Mesothelial cell of epicardium (in vitro differentiated cells): Measurements from ENCODE around the gene NSDHL. TPM values are rescaled to one million over a fixed set of nuclear protein-coding genes. Genes with fewer than 3 reads are reported as not detected.
"Not testable (repeated sequence)": the region's sequence is repeated elsewhere in the genome, so short reads cannot be mapped to it uniquely, and the experiment has no call there.

Experiments used
- DNase-seq, 2 experiments: peaks; one replicate each; pipeline ENCODE4 v3.0.0; 2021; ENCODE audit warnings: low spot score in 2 of 2; ENCODE audit not compliant: unreplicated experiment in 2 of 2
- H3K27ac Mint-ChIP-seq: 2 replicates; pipeline ENCODE4 v1.8.0; 2021; ENCODE audit warnings: mixed read lengths
- H3K27me3 Mint-ChIP-seq: 2 replicates; pipeline ENCODE4 v1.8.0; 2021; ENCODE audit warnings: low read depth, mixed read lengths
- H3K36me3 Mint-ChIP-seq: 2 replicates; pipeline ENCODE4 v1.8.0; 2021; ENCODE audit warnings: mixed read lengths
- H3K4me1 Mint-ChIP-seq: 2 replicates; pipeline ENCODE4 v1.8.0; 2021; ENCODE audit warnings: mixed read lengths
- H3K4me3 Mint-ChIP-seq: 2 replicates; pipeline ENCODE4 v1.8.0; 2021; ENCODE audit warnings: mild to moderate bottlenecking, moderate library complexity, mixed read lengths
- H3K9me3 Mint-ChIP-seq: 2 replicates; pipeline ENCODE4 v1.8.0; 2021; ENCODE audit warnings: mixed read lengths
- total RNA-seq: library from RNA; stranded (reverse); gene quantifications from 3 replicates; pipeline ENCODE4 v1.2.1, GENCODE V29; 2021
- TF ChIP-seq, protein P1 (sequence below): fragments of 200-600 bp; sonication (generic); IDR thresholded peaks from one replicate; pipeline ENCODE4 v1.5.0; 2021; ENCODE audit warnings: antibody characterized with exemption; ENCODE audit not compliant: unreplicated experiment

Gene NSDHL
- total RNA-seq, 1 donor from 2014 or later: 21.0 TPM

- peak in 1 of 2 experiments; percentile 64 for DNase-seq
- Mint-ChIP-seq H3K4me3 (no peak overlapping the region), H3K36me3 (no peaks in the 10 kb centered on the region), H3K27me3 (no peaks in the 10 kb centered on the region), H3K4me1 (peaks cover 29% of the 10 kb centered on the region), H3K9me3 (peaks cover 7% of the 10 kb centered on the region), H3K27ac (no peak overlapping the region)
- TF ChIP-seq, protein P1, sequence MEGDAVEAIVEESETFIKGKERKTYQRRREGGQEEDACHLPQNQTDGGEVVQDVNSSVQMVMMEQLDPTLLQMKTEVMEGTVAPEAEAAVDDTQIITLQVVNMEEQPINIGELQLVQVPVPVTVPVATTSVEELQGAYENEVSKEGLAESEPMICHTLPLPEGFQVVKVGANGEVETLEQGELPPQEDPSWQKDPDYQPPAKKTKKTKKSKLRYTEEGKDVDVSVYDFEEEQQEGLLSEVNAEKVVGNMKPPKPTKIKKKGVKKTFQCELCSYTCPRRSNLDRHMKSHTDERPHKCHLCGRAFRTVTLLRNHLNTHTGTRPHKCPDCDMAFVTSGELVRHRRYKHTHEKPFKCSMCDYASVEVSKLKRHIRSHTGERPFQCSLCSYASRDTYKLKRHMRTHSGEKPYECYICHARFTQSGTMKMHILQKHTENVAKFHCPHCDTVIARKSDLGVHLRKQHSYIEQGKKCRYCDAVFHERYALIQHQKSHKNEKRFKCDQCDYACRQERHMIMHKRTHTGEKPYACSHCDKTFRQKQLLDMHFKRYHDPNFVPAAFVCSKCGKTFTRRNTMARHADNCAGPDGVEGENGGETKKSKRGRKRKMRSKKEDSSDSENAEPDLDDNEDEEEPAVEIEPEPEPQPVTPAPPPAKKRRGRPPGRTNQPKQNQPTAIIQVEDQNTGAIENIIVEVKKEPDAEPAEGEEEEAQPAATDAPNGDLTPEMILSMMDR: peak; percentile 76
These were observed 73.6 kb downstream of the NSDHL start for GRCh38 chrX:152904151-152905080.

GRCh38 chrX:152905081-152905420, 74.2 kb downstream of the NSDHL start:
- H3K27me3 Mint-ChIP-seq: no peaks in the 10 kb centered on the region
- no peaks in the 10 kb centered on the region for H3K36me3 Mint-ChIP-seq
- DNase-seq: no peak
- H3K9me3 Mint-ChIP-seq: peaks cover 7% of the 10 kb centered on the region
- H3K4me3 Mint-ChIP-seq: no peak overlapping the region
- no peak overlapping the region for H3K27ac Mint-ChIP-seq
- peaks cover 29% of the 10 kb centered on the region for H3K4me1 Mint-ChIP-seq
- TF ChIP-seq, protein P1: no peak

- H3K4me1 Mint-ChIP-seq: peaks cover 23% of the 10 kb centered on the region
- peak overlapping the region; percentile 80 for H3K27ac Mint-ChIP-seq
- H3K36me3 Mint-ChIP-seq: no peaks in the 10 kb centered on the region
- H3K27me3 Mint-ChIP-seq: no peaks in the 10 kb centered on the region
- H3K4me3 Mint-ChIP-seq: peak overlapping the region; percentile 60
- TF ChIP-seq, protein P1: no peak
- no peaks in the 10 kb centered on the region for H3K9me3 Mint-ChIP-seq
- DNase-seq: peak in 1 of 2 experiments; percentile 50
These were observed 76.3 kb downstream of the NSDHL start for GRCh38 chrX:152907084-152907651.

DNA sequence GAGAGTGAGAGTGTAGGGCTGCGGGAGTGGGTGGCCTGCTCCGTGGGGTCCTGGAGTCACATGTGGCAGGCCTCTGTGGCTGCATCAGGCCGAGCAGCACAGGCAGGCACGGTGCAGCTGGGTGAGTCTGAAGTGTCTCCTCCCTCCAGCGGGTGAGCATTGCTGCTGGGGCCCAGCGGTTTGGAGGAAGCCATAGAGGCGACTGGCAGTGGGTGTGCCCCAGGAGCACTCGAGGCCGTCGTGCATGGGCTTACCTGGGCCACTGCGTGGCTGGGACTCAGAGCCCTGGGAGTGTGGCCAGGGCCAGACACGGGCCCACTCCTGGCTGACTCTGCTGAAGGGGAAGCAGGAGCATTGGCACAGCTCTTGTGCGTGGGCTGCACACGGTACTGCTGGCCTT, 77.6 kb downstream of the NSDHL start:
- TF ChIP-seq, protein P1: no peak
- H3K4me3 Mint-ChIP-seq: no peak overlapping the region
- H3K27me3 Mint-ChIP-seq: no peaks in the 10 kb centered on the region
- DNase-seq: no peak
- H3K36me3 Mint-ChIP-seq: no peaks in the 10 kb centered on the region
- no peak overlapping the region for H3K27ac Mint-ChIP-seq
- H3K4me1 Mint-ChIP-seq: peaks cover 18% of the 10 kb centered on the region
- H3K9me3 Mint-ChIP-seq: no peaks in the 10 kb centered on the region

GRCh38 chrX:152910018-152910417, 79.2 kb downstream of the NSDHL start:
- H3K4me1 Mint-ChIP-seq: peaks cover 12% of the 10 kb centered on the region
- H3K36me3 Mint-ChIP-seq, H3K27ac Mint-ChIP-seq, H3K4me3 Mint-ChIP-seq, H3K9me3 Mint-ChIP-seq, H3K27me3 Mint-ChIP-seq, DNase-seq: not testable (repeated sequence)

- H3K4me3 Mint-ChIP-seq: no peak overlapping the region
- H3K27ac Mint-ChIP-seq: no peak overlapping the region
- H3K9me3 Mint-ChIP-seq: peaks cover 3% of the 10 kb centered on the region
- TF ChIP-seq, protein P1: no peak
- H3K27me3 Mint-ChIP-seq: no peaks in the 10 kb centered on the region
- no peaks in the 10 kb centered on the region for H3K36me3 Mint-ChIP-seq
- peaks cover 4% of the 10 kb centered on the region for H3K4me1 Mint-ChIP-seq
- no peak for DNase-seq
These were observed 81.2 kb downstream of the NSDHL start for GRCh38 chrX:152912106-152912505.
